ENCODE measurements around the gene CLEC9A. TPM values are rescaled to one million over a fixed set of nuclear protein-coding genes. Genes with fewer than 3 reads are reported as not detected.

Gene CLEC9A
- polyA plus RNA-seq, 3 donors, result 0.07 to 0.59 TPM; not detected in 1

- intact Hi-C loops (cut with micrococcal nuclease), result no loop called here
- Mint-ChIP-seq H3K4me1 (peaks cover 13% of the 10 kb centered on the region), H3K36me3 (peaks cover 20 to 25% of the 10 kb centered on the region in 2 donors), H3K4me3 (no peak overlapping the region), H3K9me3 (peaks cover 0 to under 1% (median 0%) of the 10 kb centered on the region in 7 donors), H3K27ac (no peak overlapping the region), H3K27me3 (ENCODE audit: low read depth in 3 of 3) (peaks cover 0 to 2% (median 0%) of the 10 kb centered on the region in 3 donors)
- H3K9me3 ChIP-seq (replicated peaks in 1 of 2; ENCODE audit: control insufficient read depth in 1 of 2, insufficient read depth in 1 of 2, low read length in 2 of 2), result no peaks in the 10 kb centered on the region
- no peaks in the 10 kb centered on the region for H3K27me3 ChIP-seq (ENCODE audit: control insufficient read depth in 2 of 2, insufficient read depth in 2 of 2, low read length in 2 of 2)
- H3K4me3 ChIP-seq (replicated peaks in 1 of 3; ENCODE audit: low read depth in 2 of 3, low read length in 3 of 3), result no peak overlapping the region
- no peak for DNase-seq
- no peak for TF ChIP-seq CTCF (IDR thresholded peaks at IDR 0.05)
- H4K20me1 ChIP-seq (ENCODE audit: insufficient read depth, low read length), result no peaks in the 10 kb centered on the region
- H3K4me2 ChIP-seq (replicated peaks; ENCODE audit: extremely low read depth, low read length, poor library complexity, severe bottlenecking), result no peak overlapping the region
- H3K79me2 ChIP-seq (ENCODE audit: insufficient read depth, low read length), result no peaks in the 10 kb centered on the region
- no peak overlapping the region for H3K9ac ChIP-seq (ENCODE audit: insufficient read depth, low read length, poor library complexity, severe bottlenecking)
- H3K27ac ChIP-seq (ENCODE audit: low read depth in 1 of 2, low read length in 2 of 2), result no peak overlapping the region
- H2AFZ ChIP-seq (ENCODE audit: insufficient read depth, low read depth, low read length, poor library complexity, severe bottlenecking), result no peak overlapping the region
- H3K4me1 ChIP-seq (ENCODE audit: control insufficient read depth in 1 of 2, insufficient read depth in 2 of 2, low read length in 2 of 2), result peaks cover 7 to 9% of the 10 kb centered on the region in 2 donors
- no peaks in the 10 kb centered on the region for H3K36me3 ChIP-seq (replicated peaks in 1 of 2; ENCODE audit: control insufficient read depth in 1 of 2, insufficient read depth in 2 of 2, low read length in 2 of 2)
These were observed 45.0 kb downstream of the CLEC9A start for GRCh38 chr12:10075451-10075850.

GRCh38 chr12:10082117-10082874 lies 51.8 kb downstream of the CLEC9A start:
- Mint-ChIP-seq H3K4me1 (peaks cover 32% of the 10 kb centered on the region), H3K9me3 (peaks cover 7 to 24% (median 15%) of the 10 kb centered on the region in 7 donors), H3K36me3 (peaks cover 14 to 26% of the 10 kb centered on the region in 2 donors), H3K4me3 (peak overlapping the region in 1 of 2 donors; percentile 3), H3K27me3 (ENCODE audit: low read depth in 3 of 3) (peaks cover 0 to 3% (median 0%) of the 10 kb centered on the region in 3 donors), H3K27ac (peak overlapping the region in 5 of 7 donors; percentile 14 to 48 (median 39))
- Histone ChIP-seq H3K4me1 (ENCODE audit: control insufficient read depth in 1 of 2, insufficient read depth in 2 of 2, low read length in 2 of 2) (peaks cover 28 to 33% of the 10 kb centered on the region in 2 donors), H3K9ac (ENCODE audit: insufficient read depth, low read length, poor library complexity, severe bottlenecking) (no peak overlapping the region), H3K27me3 (ENCODE audit: control insufficient read depth in 2 of 2, insufficient read depth in 2 of 2, low read length in 2 of 2) (no peaks in the 10 kb centered on the region), H3K4me3 (replicated peaks in 1 of 3; ENCODE audit: low read depth in 2 of 3, low read length in 3 of 3) (no peak overlapping the region), H2AFZ (ENCODE audit: insufficient read depth, low read depth, low read length, poor library complexity, severe bottlenecking) (peak overlapping the region; percentile 39), H4K20me1 (ENCODE audit: insufficient read depth, low read length) (no peaks in the 10 kb centered on the region), H3K27ac (ENCODE audit: low read depth in 1 of 2, low read length in 2 of 2) (no peak overlapping the region), H3K9me3 (replicated peaks in 1 of 2; ENCODE audit: control insufficient read depth in 1 of 2, insufficient read depth in 1 of 2, low read length in 2 of 2) (peaks cover 7 to 12% of the 10 kb centered on the region in 2 donors), H3K36me3 (replicated peaks in 1 of 2; ENCODE audit: control insufficient read depth in 1 of 2, insufficient read depth in 2 of 2, low read length in 2 of 2) (peaks cover 0 to 6% of the 10 kb centered on the region in 2 donors), H3K79me2 (ENCODE audit: insufficient read depth, low read length) (no peaks in the 10 kb centered on the region), H3K4me2 (replicated peaks; ENCODE audit: extremely low read depth, low read length, poor library complexity, severe bottlenecking) (no peak overlapping the region)
- DNase-seq, result peak in 1 of 3 donors; percentile 18
- no peak for TF ChIP-seq CTCF (IDR thresholded peaks at IDR 0.05)
- 13% methylated on average over 4 of the region's 5 CpGs for WGBS (ENCODE audit: insufficient coverage)
- intact Hi-C loops (cut with micrococcal nuclease), result no loop called here
